ENCODE data around the gene ARPC1A. TPM values are rescaled to one million over a fixed set of nuclear protein-coding genes. Genes with fewer than 3 reads are reported as not detected.

Gene ARPC1A
- total RNA-seq, 2 experiments from 2014 or later, result 53.2 to 56.3 TPM

Other genes starting within 250 kb of the ARPC1A start
- gene SMURF1, start 181.8 kb upstream of the ARPC1A start, total RNA-seq, result 10 to 100 TPM; 12.9 to 13.9 TPM
- not detected for gene KPNA7, start 117.8 kb upstream of the ARPC1A start, total RNA-seq
- gene MYH16, start 53.1 kb upstream of the ARPC1A start, total RNA-seq, result not detected
- gene ARPC1B, start 48.8 kb downstream of the ARPC1A start, total RNA-seq, result 100 to 1,000 TPM; 388 to 398 TPM
- 100 to 1,000 TPM in 1 of 2 experiments, 10 to 100 TPM in 1; 94.7 to 128 TPM for gene PDAP1, start 82.7 kb downstream of the ARPC1A start, total RNA-seq
- 100 to 1,000 TPM; 116 to 138 TPM for gene BUD31, start 83.1 kb downstream of the ARPC1A start, total RNA-seq
- 1 to 10 TPM; 5.8 to 8.9 TPM for gene PTCD1, start 112.9 kb downstream of the ARPC1A start, total RNA-seq
- gene CPSF4, start 113.0 kb downstream of the ARPC1A start, total RNA-seq, result 10 to 100 TPM; 72.2 to 75.4 TPM
- gene ATP5MF, start 140.3 kb downstream of the ARPC1A start, total RNA-seq, result 100 to 1,000 TPM; 388 to 467 TPM
- gene ZNF789, start 147.0 kb downstream of the ARPC1A start, total RNA-seq, result 10 to 100 TPM; 21.5 to 30.1 TPM
- gene ZNF394, start 174.4 kb downstream of the ARPC1A start, total RNA-seq, result 10 to 100 TPM; 50.5 to 58.5 TPM
- 10 to 100 TPM; 13.2 to 13.6 TPM for gene ZKSCAN5, start 178.8 kb downstream of the ARPC1A start, total RNA-seq
- gene FAM200A, start 226.2 kb downstream of the ARPC1A start, total RNA-seq, result 1 to 10 TPM; 5.1 to 5.2 TPM
- gene ZNF655, start 232.7 kb downstream of the ARPC1A start, total RNA-seq, result 10 to 100 TPM; 86.0 to 92.7 TPM